ENCODE data around the gene PHLDB3.

GRCh38 chr19:43489310-43489709 lies 15.2 kb downstream of the PHLDB3 start:
- no peak for TF ChIP-seq POLR2A (IDR thresholded peaks at IDR 0.05)
- TF ChIP-seq CTCF (IDR thresholded peaks at IDR 0.05), result no peak
- no peak for TF ChIP-seq POLR2AphosphoS5 (IDR thresholded peaks at IDR 0.05)
- TF ChIP-seq EP300 (IDR thresholded peaks at IDR 0.05), result no peak
